Measurements from ENCODE around the gene XPO1.
"Not testable (repeated sequence)": the region's sequence is repeated elsewhere in the genome, so short reads cannot be mapped to it uniquely, and the experiment has no call there.

The XPO1 gene

GRCh38 chr2:61492476-61492875 is 45.7 kb downstream of the XPO1 start:
- no peak overlapping the region for H3K14ac ChIP-seq (ENCODE audit: low read length in 2 of 2)
- no peak overlapping the region for H2BK15ac ChIP-seq (ENCODE audit: low read depth, poor library complexity, severe bottlenecking)
- no peak overlapping the region for H3K18ac ChIP-seq (ENCODE audit: low read depth in 1 of 2, low read length in 2 of 2)
- no peak overlapping the region for H3K23ac ChIP-seq (ENCODE audit: low read length in 2 of 2)
- no peak overlapping the region for H3K9ac ChIP-seq (ENCODE audit: low read length)
- no peak overlapping the region for H3K4ac ChIP-seq (ENCODE audit: low read depth in 1 of 2, low read length in 2 of 2)
- no peak overlapping the region for H2BK12ac ChIP-seq (ENCODE audit: low read length in 2 of 2)
- H3K4me2 ChIP-seq (ENCODE audit: low read length, poor library complexity, severe bottlenecking): no peak overlapping the region
- peaks cover 16% of the 10 kb centered on the region for H3K79me1 ChIP-seq (replicated peaks; ENCODE audit: low read length, poor library complexity, severe bottlenecking)
- no peak for DNase-seq
- H3K4me3 ChIP-seq (ENCODE audit: insufficient read depth in 1 of 2, low read depth in 1 of 2, low read length in 2 of 2): no peak overlapping the region
- WGBS: 100% methylated on average over 2 of the region's 2 CpGs
- no peak overlapping the region for H4K8ac ChIP-seq (ENCODE audit: low read length)
- H3K27ac ChIP-seq (ENCODE audit: low read length, poor library complexity, severe bottlenecking): no peak overlapping the region
- no peak overlapping the region for H4K91ac ChIP-seq (ENCODE audit: low read length)
- no peak overlapping the region for H2AFZ ChIP-seq (ENCODE audit: low read depth, low read length)
- no peak overlapping the region for H2BK5ac ChIP-seq (ENCODE audit: low read depth, low read length, poor library complexity, severe bottlenecking)
- H3K9me3 ChIP-seq (ENCODE audit: control insufficient read depth, low read length): no peaks in the 10 kb centered on the region
- no peaks in the 10 kb centered on the region for H3K27me3 ChIP-seq (ENCODE audit: control insufficient read depth in 1 of 2, insufficient read depth in 1 of 2, low read length in 2 of 2)
- peaks cover 25 to 92% of the 10 kb centered on the region in 2 experiments for H3K36me3 ChIP-seq (ENCODE audit: control insufficient read depth in 1 of 2, insufficient read depth in 2 of 2, low read depth in 1 of 2, low read length in 2 of 2)
- H2AK5ac ChIP-seq (ENCODE audit: low read length, severe bottlenecking): no peak overlapping the region
- no peak overlapping the region for H2BK120ac ChIP-seq (ENCODE audit: low read depth, low read length)
- no peaks in the 10 kb centered on the region for H3K4me1 ChIP-seq (ENCODE audit: control insufficient read depth, insufficient read depth, low read depth, low read length)

- Histone ChIP-seq H3K4me2 (ENCODE audit: low read length, poor library complexity, severe bottlenecking) (no peak overlapping the region), H3K18ac (ENCODE audit: low read depth in 1 of 2, low read length in 2 of 2) (no peak overlapping the region), H3K4me3 (ENCODE audit: insufficient read depth in 1 of 2, low read depth in 1 of 2, low read length in 2 of 2) (no peak overlapping the region), H3K14ac (ENCODE audit: low read length in 2 of 2) (no peak overlapping the region), H2BK5ac (ENCODE audit: low read depth, low read length, poor library complexity, severe bottlenecking) (no peak overlapping the region), H3K23ac (ENCODE audit: low read length in 2 of 2) (no peak overlapping the region), H2BK15ac (ENCODE audit: low read depth, poor library complexity, severe bottlenecking) (no peak overlapping the region), H2BK12ac (ENCODE audit: low read length in 2 of 2) (no peak overlapping the region), H2AK5ac (ENCODE audit: low read length, severe bottlenecking) (no peak overlapping the region), H3K79me1 (replicated peaks; ENCODE audit: low read length, poor library complexity, severe bottlenecking) (peaks cover 6% of the 10 kb centered on the region), H3K9ac (ENCODE audit: low read length) (no peak overlapping the region), H3K36me3 (ENCODE audit: control insufficient read depth in 1 of 2, insufficient read depth in 2 of 2, low read depth in 1 of 2, low read length in 2 of 2) (peaks cover 30 to 90% of the 10 kb centered on the region in 2 experiments), H2AFZ (ENCODE audit: low read depth, low read length) (no peak overlapping the region), H4K8ac (ENCODE audit: low read length) (no peak overlapping the region), H3K9me3 (ENCODE audit: control insufficient read depth, low read length) (no peaks in the 10 kb centered on the region), H3K27ac (ENCODE audit: low read length, poor library complexity, severe bottlenecking) (no peak overlapping the region), H4K91ac (ENCODE audit: low read length) (no peak overlapping the region), H2BK120ac (ENCODE audit: low read depth, low read length) (no peak overlapping the region), H3K4ac (ENCODE audit: low read depth in 1 of 2, low read length in 2 of 2) (no peak overlapping the region), H3K27me3 (ENCODE audit: control insufficient read depth in 1 of 2, insufficient read depth in 1 of 2, low read length in 2 of 2) (no peaks in the 10 kb centered on the region), H3K4me1 (ENCODE audit: control insufficient read depth, insufficient read depth, low read depth, low read length) (no peaks in the 10 kb centered on the region)
- 100% methylated on average over 3 of the region's 5 CpGs for WGBS
- DNase-seq: no peak
Measured at GRCh38 chr2:61485281-61485680, 52.9 kb downstream of the XPO1 start.

- Histone ChIP-seq H3K18ac (ENCODE audit: low read depth in 1 of 2, low read length in 2 of 2) (no peak overlapping the region), H3K27me3 (ENCODE audit: control insufficient read depth in 1 of 2, insufficient read depth in 1 of 2, low read length in 2 of 2) (no peaks in the 10 kb centered on the region), H2BK5ac (ENCODE audit: low read depth, low read length, poor library complexity, severe bottlenecking) (no peak overlapping the region), H2BK12ac (ENCODE audit: low read length in 2 of 2) (no peak overlapping the region), H3K9ac (ENCODE audit: low read length) (no peak overlapping the region), H3K27ac (ENCODE audit: low read length, poor library complexity, severe bottlenecking) (no peak overlapping the region), H2AFZ (ENCODE audit: low read depth, low read length) (no peak overlapping the region), H3K23ac (ENCODE audit: low read length in 2 of 2) (no peak overlapping the region), H4K91ac (ENCODE audit: low read length) (no peak overlapping the region), H3K14ac (ENCODE audit: low read length in 2 of 2) (no peak overlapping the region), H3K79me1 (replicated peaks; ENCODE audit: low read length, poor library complexity, severe bottlenecking) (peaks cover 14% of the 10 kb centered on the region), H3K4ac (ENCODE audit: low read depth in 1 of 2, low read length in 2 of 2) (no peak overlapping the region), H3K9me3 (ENCODE audit: control insufficient read depth, low read length) (no peaks in the 10 kb centered on the region), H4K8ac (ENCODE audit: low read length) (no peak overlapping the region), H3K36me3 (ENCODE audit: control insufficient read depth in 1 of 2, insufficient read depth in 2 of 2, low read depth in 1 of 2, low read length in 2 of 2) (peaks cover 37 to 77% of the 10 kb centered on the region in 2 experiments), H2BK15ac (ENCODE audit: low read depth, poor library complexity, severe bottlenecking) (no peak overlapping the region), H3K4me1 (ENCODE audit: control insufficient read depth, insufficient read depth, low read depth, low read length) (no peaks in the 10 kb centered on the region), H2AK5ac (ENCODE audit: low read length, severe bottlenecking) (no peak overlapping the region), H2BK120ac (ENCODE audit: low read depth, low read length) (no peak overlapping the region), H3K4me2 (ENCODE audit: low read length, poor library complexity, severe bottlenecking) (no peak overlapping the region), H3K4me3 (ENCODE audit: insufficient read depth in 1 of 2, low read depth in 1 of 2, low read length in 2 of 2) (no peak overlapping the region)
- WGBS: 99% methylated on average over 5 of the region's 6 CpGs
- no peak for DNase-seq
Measured at GRCh38 chr2:61478086-61478485, 60.1 kb downstream of the XPO1 start.

- H3K4ac ChIP-seq (ENCODE audit: low read depth in 1 of 2, low read length in 2 of 2); H2AFZ ChIP-seq (ENCODE audit: low read depth, low read length); H2AK5ac ChIP-seq (ENCODE audit: low read length, severe bottlenecking); H3K9me3 ChIP-seq (ENCODE audit: control insufficient read depth, low read length); H3K27ac ChIP-seq (ENCODE audit: low read length, poor library complexity, severe bottlenecking); H3K4me1 ChIP-seq (ENCODE audit: control insufficient read depth, insufficient read depth, low read depth, low read length); H2BK5ac ChIP-seq (ENCODE audit: low read depth, low read length, poor library complexity, severe bottlenecking); H2BK120ac ChIP-seq (ENCODE audit: low read depth, low read length); H3K14ac ChIP-seq (ENCODE audit: low read length in 2 of 2); H3K23ac ChIP-seq (ENCODE audit: low read length in 2 of 2); H2BK12ac ChIP-seq (ENCODE audit: low read length in 2 of 2); H4K91ac ChIP-seq (ENCODE audit: low read length); H3K27me3 ChIP-seq (ENCODE audit: control insufficient read depth in 1 of 2, insufficient read depth in 1 of 2, low read length in 2 of 2); H3K9ac ChIP-seq (ENCODE audit: low read length); H4K8ac ChIP-seq (ENCODE audit: low read length); H3K4me2 ChIP-seq (ENCODE audit: low read length, poor library complexity, severe bottlenecking); H3K4me3 ChIP-seq (ENCODE audit: insufficient read depth in 1 of 2, low read depth in 1 of 2, low read length in 2 of 2); H3K18ac ChIP-seq (ENCODE audit: low read depth in 1 of 2, low read length in 2 of 2); DNase-seq; H2BK15ac ChIP-seq (ENCODE audit: low read depth, poor library complexity, severe bottlenecking): not testable (repeated sequence)
- 95% methylated on average over 11 of the region's 12 CpGs for WGBS
- Histone ChIP-seq H3K79me1 (replicated peaks; ENCODE audit: low read length, poor library complexity, severe bottlenecking) (peaks cover 17% of the 10 kb centered on the region), H3K36me3 (ENCODE audit: control insufficient read depth in 1 of 2, insufficient read depth in 2 of 2, low read depth in 1 of 2, low read length in 2 of 2) (peaks cover 34 to 70% of the 10 kb centered on the region in 2 experiments)
Measured at GRCh38 chr2:61476929-61477589, 61.1 kb downstream of the XPO1 start.

Data from mesenchymal stem cell (in vitro differentiated cells and primary cell).